AG09319 (cell line): ENCODE results near the gene WASF2.

Experiments used
- DNase-seq: peaks from one replicate; pipeline ENCODE4 v3.0.0-alpha.2; 2010; ENCODE audit warnings: low read depth; ENCODE audit errors: extremely low read depth
- TF ChIP-seq, protein P1 (sequence below): IDR thresholded peaks from 2 replicates; pipeline ENCODE4 v1.5.1; 2011; ENCODE audit warnings: low read depth, mild to moderate bottlenecking, inconsistent platforms, low read length, moderate library complexity

The WASF2 gene

DNA sequence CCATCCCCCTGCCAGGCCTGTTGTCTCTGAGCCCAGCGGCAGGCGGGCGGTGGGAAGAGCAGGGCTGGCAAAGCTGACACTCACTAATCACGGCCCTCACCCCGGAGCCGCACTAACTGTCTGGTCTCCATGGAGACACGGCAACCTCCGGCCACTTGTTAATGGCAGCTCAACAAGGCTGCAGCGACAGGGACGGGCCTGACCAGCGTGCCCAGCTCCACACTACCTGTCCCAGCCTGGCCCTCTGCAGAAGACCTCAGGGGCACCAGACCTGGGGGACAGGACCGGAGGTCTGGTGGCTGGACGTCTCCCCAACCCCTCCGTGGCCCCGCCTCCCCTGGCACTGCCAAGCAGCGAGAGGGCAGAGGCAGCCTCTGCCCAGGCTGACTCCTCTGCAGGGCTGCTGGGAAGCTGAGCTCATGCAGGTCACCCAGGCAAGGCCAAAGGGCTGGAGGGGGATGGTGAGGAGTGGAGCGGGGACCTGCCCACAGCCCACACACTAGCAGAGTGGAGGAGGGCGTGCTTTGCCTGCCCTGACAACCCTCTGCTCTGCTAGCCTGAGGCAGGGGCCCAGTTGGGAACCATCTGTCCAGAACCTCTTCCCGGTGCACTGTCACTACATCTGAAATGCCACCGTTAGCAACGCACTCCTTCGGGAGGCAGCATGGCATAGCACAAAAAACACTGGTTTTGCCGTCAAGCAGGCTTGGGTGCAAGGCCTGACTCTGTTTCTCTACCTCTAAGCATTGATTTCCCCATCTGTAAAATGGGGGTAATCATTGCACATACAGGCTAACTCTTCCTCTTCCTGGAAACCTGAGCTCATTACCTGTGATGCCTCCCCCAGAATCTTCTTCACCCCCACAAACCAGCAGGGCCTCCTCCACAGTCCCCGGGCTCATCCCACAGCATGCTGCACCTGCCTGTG, 29.6 kb upstream of the WASF2 start:
- no peak for DNase-seq
- TF ChIP-seq, protein P1, sequence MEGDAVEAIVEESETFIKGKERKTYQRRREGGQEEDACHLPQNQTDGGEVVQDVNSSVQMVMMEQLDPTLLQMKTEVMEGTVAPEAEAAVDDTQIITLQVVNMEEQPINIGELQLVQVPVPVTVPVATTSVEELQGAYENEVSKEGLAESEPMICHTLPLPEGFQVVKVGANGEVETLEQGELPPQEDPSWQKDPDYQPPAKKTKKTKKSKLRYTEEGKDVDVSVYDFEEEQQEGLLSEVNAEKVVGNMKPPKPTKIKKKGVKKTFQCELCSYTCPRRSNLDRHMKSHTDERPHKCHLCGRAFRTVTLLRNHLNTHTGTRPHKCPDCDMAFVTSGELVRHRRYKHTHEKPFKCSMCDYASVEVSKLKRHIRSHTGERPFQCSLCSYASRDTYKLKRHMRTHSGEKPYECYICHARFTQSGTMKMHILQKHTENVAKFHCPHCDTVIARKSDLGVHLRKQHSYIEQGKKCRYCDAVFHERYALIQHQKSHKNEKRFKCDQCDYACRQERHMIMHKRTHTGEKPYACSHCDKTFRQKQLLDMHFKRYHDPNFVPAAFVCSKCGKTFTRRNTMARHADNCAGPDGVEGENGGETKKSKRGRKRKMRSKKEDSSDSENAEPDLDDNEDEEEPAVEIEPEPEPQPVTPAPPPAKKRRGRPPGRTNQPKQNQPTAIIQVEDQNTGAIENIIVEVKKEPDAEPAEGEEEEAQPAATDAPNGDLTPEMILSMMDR = no peak

DNA sequence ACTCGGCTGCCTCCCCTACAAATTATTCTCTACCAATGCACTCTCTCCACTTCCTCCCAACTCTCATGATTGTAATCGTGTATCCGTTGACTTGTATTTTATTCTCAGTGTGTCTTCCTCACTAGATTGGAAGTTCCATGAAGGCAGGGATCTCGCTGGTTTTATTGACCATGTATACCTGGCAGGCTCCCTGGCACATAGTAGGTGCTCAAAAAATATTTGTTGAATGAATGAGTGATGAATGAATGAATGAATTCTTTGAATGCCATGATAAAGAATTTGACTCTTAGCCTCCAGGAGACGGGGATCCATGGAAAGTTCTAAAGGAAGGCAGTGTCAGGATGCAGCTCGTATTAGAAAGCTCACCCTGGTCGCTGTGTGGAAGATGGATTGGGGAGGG, 28.8 kb upstream of the WASF2 start:
- TF ChIP-seq, protein P1 = no peak
- no peak for DNase-seq

DNA sequence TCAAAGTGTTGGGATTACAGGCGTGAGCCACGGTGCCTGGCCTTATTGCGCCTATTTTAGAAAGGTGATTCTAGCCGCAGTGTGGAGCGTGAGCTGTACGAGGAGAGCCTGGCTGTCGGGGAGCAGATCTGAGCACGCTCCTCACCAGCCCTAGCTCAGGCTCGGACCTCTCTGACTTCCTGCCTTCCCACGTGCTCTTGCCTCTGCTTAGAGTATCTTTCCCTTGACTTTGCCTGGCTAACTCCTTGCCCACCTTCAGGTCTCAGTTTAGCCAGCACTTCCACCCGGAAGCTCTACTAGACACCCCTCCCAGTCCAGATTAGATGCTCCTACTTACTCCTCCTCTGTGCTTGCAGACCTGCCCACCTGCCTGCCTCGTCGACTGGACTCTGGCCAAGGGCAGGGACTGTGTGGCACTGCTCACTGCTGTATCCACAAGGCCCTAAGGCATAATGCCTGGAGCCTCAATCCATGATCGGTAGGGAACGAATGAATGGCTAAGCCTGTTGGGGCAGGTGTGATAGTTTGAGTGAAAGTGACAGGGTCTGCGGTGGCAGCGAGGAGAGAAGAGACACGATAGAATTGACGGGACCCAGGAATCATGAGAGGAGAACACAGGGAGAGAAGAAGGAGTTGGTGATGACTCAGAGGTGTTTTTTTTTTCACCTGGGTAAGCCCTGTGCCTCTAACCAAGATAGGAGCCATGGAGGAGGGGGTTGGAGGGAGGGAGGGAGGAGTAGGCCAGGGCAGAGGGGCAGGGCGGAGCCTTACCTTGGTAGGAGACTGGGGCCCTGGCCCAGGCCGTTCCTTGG, 28.1 kb upstream of the WASF2 start:
- TF ChIP-seq, protein P1 = no peak
- DNase-seq = no peak

DNA sequence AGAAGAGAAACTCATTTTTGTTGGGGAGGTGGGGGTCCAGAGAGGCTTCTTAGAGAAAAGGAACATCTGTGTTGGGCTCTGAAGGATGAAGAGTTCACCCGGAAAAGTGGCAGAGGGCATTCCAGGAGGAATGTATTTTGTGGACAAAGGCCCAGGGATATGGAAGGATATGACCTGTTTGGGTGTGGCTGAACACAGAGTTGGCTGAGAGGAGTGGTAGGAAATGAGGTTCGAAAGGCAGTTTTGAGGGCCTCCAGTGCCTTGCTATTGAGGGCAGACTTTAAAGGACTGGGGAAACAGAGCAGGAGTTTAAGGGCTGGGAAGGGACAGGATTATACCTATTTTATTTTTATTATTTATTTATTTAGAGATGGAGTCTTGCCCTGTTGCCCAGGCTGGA, 27.3 kb upstream of the WASF2 start:
- no peak for DNase-seq
- TF ChIP-seq, protein P1 = no peak

DNA sequence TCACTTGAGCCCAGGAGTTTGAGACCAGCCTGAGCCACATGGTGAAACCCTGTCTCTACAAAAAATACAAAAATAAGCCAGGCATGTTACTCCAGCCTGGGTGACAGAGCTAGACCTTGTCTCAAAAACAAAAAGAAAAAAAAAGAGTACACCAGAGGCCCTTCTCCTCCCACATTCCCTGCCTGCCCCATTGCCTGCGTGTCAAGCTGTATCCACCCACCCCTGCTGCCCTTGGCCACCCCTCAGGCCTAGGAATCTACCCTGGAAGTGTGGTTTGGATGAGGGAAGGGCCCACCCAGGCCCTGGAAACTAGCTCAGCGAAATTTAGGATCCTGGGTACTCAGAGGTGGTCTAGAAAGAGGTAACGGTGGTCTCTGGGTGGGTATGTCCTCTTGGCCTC, 25.7 kb upstream of the WASF2 start:
- TF ChIP-seq, protein P1 = no peak

DNA sequence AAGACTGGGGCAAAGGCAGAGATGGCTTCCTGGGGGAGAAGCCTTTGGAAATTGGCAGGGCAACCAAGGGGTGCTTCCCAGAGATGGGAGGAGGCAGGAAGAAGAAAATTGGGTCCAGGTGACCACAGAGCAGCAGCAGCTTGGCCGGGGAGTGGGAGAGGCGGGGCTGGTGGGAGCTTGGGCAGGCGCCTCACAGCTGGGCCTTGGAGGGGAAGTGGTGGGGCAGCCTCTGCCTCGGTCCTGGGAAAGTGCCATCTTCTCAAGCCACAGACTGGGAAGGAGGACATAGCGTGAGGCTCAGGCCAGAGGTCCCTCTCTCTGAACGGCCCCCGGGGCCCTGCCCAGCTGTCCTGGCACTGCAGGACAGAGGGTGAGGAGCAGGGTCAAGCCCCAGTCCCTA, 24.0 kb upstream of the WASF2 start:
- DNase-seq = no peak
- TF ChIP-seq, protein P1 = no peak

More for the DNA sequence above, 25.7 kb upstream of the WASF2 start:
- DNase-seq = no peak

DNA sequence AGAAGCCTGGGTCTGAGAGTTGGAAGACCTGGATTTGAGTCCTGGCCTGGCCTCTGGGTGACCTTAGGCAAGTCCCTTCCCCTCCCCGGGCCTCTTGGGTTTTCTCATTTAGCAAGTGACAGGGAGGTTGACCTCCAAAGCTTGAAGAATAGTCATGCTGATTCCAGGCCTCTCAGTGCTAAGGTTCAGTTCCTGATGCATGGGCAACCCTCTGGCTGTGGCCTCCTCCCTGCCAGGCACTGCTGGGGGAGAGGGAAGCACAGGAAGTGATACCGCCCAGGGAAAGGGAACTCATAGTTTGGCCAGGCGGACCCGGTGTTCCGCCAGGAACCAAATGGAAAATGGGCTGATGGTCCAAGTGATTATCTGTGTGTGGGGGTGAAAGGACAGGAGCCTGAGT, 23.6 kb upstream of the WASF2 start:
- TF ChIP-seq, protein P1 = no peak
- DNase-seq = no peak
